Measurements from ENCODE around the gene HAND2. TPM values are rescaled to one million over a fixed set of nuclear protein-coding genes. Genes with fewer than 3 reads are reported as not detected.

The HAND2 gene
- total RNA-seq, 2 experiments from 2014 or later, result not detected

DNA sequence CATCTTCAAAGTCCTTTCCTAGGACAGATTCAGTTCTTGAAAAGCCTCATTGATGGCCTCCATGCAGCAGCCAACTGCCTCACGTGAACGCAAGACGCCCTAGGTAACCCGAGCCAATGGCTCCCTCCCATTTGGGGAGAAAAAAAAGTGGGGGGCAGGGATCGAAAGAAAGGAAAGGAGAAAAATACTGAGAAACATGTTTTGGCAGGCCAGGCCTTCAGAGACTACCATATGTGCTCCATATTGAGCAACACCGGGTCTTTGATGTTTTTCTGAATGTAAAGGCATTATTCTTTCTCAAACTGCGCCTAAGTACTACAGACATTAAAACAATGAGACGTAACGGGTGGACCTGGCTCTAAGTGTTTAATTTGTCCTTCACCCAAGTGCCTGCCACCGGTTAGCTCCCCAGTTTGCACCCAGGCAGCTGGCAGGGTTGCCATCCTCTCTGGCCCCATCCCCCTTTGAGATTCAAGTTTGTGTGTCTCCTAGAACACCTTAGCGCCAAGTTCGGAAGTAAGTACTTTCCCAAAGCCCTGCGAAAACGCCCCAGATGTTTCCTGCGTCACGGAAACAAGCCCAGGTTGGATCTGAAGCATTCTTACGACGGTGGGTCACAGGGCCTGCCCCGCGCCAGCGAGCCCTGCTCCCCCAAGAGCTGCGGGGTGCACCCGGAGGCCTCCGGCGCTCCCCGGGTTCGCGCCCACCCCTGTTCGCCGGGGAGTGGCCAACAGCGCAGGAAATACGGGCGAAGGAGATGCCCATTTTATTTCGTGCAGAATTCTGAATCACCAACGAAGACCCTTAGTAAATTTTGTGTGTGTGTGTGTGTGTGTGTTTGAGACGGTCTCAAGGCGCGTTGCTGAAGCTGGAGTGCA is 30.1 kb downstream of the HAND2 start:
- H3K4me3 Mint-ChIP-seq, result no peak overlapping the region
- peaks cover 2% of the 10 kb centered on the region for H3K36me3 Mint-ChIP-seq
- H3K9me3 Mint-ChIP-seq (ENCODE audit: low read depth), result no peaks in the 10 kb centered on the region
- no peak overlapping the region for H3K27ac Mint-ChIP-seq
- DNase-seq, result no peak
- CTCF ChIA-PET, result interaction anchor here (1.7 kb wide), 1 partner anchor 79 kb away, joined by 5 read pairs; no protein-coding TSS in a partner anchor
- H3K27me3 Mint-ChIP-seq, result peaks cover 68% of the 10 kb centered on the region
- ATAC-seq, result no peak
- peaks cover 5% of the 10 kb centered on the region for H3K4me1 Mint-ChIP-seq

- DNase-seq (no peak), ATAC-seq (no peak)
- Mint-ChIP-seq H3K4me3 (no peak overlapping the region), H3K4me1 (peaks cover 13% of the 10 kb centered on the region), H3K36me3 (peaks cover 2% of the 10 kb centered on the region), H3K9me3 (ENCODE audit: low read depth) (no peaks in the 10 kb centered on the region), H3K27me3 (peaks cover 67% of the 10 kb centered on the region), H3K27ac (no peak overlapping the region)
- CTCF ChIA-PET, result no interaction called here
These were observed 31.3 kb downstream of the HAND2 start for GRCh38 chr4:173498771-173499170.

DNA sequence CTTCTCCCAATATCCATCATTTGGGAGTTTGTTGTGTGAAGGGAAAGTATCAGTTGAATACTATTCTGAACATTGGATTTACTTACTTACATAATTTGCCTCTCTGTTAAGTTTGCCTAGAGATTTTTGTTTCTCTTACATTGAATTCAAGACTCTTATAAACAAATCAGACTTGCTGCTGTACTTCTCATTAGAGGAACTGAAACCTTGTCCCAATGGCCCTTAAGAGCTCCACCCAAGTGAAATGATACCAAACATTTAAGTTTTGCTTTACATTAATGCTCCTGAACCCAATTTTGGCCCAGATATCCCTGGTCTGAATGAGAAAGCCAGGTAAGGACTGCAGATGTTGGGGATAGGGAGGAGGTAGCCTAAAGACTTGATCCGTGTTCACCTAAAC is 32.0 kb downstream of the HAND2 start:
- H3K27me3 Mint-ChIP-seq, result peaks cover 59% of the 10 kb centered on the region
- H3K4me1 Mint-ChIP-seq, result peaks cover 13% of the 10 kb centered on the region
- CTCF ChIA-PET, result interaction anchor here (2.9 kb wide), 1 partner anchor 78 kb away, joined by 18 read pairs; no protein-coding TSS in a partner anchor
- H3K36me3 Mint-ChIP-seq, result peaks cover 2% of the 10 kb centered on the region
- no peak overlapping the region for H3K4me3 Mint-ChIP-seq
- no peak overlapping the region for H3K27ac Mint-ChIP-seq
- DNase-seq (no peak), ATAC-seq (no peak)
- H3K9me3 Mint-ChIP-seq (ENCODE audit: low read depth), result no peaks in the 10 kb centered on the region

DNA sequence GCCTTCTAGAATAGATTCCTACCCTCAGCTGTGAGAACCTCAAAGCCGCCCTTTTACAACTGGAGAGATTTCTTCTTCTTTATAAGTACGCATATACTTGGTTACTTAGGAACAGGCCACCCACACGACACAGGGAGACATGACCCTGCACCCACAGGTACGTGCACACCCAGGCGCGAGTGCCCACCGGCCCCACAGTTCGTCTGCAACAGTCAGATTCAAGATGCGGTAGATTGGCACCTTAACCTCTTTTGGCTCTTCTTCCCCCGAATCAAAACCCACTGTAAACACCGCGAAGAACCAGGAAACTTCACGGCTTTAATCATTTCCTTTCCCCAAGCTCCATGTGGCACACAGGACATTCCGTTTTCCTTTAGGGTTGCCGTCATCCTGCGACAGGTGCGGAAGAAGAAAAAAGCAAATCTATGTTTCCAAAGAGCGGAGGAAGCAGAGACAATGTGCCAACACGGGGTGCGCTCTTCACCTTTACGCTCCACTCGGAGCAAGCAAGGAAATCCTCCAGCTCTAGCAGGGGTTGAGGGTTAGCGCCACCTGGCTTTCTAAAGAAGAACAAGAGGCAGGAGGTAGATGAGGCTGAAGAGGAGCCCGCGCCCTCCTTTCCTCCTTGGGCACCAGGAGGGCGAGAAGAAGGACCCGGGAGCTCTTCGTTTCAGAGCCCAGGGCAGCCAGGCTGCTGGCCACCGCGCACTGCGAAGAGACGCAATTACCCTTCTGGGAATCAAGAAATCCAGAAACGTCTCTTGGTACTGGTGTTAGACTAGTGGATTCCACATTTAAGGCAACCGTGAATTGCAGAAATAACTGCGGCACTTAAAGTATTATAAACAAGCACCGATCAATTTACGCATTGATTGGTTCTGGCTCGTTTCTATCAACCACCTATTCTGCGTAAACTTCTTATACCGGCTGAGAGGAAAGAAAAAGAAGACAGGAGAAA is 35.7 kb downstream of the HAND2 start:
- Mint-ChIP-seq H3K4me1 (peaks cover 15% of the 10 kb centered on the region), H3K27ac (no peak overlapping the region), H3K36me3 (no peaks in the 10 kb centered on the region), H3K27me3 (peaks cover 33% of the 10 kb centered on the region), H3K9me3 (ENCODE audit: low read depth) (no peaks in the 10 kb centered on the region), H3K4me3 (peak overlapping the region; percentile 73)
- ATAC-seq (peak; percentile 99), DNase-seq (peak; percentile 75)
- CTCF ChIA-PET, result interaction anchor here (1.1 to 1.6 kb wide), 16 partner anchors 12 to 481 kb away, joined by 3 to 62 read pairs (median 5); no protein-coding TSS in a partner anchor

- Mint-ChIP-seq H3K27me3 (peaks cover 25% of the 10 kb centered on the region), H3K36me3 (no peaks in the 10 kb centered on the region), H3K4me3 (no peak overlapping the region), H3K9me3 (ENCODE audit: low read depth) (no peaks in the 10 kb centered on the region), H3K4me1 (peaks cover 15% of the 10 kb centered on the region), H3K27ac (no peak overlapping the region)
- ATAC-seq (no peak), DNase-seq (no peak)
- CTCF ChIA-PET, result no interaction called here
These were observed 37.0 kb downstream of the HAND2 start for GRCh38 chr4:173493041-173493440.

DNA sequence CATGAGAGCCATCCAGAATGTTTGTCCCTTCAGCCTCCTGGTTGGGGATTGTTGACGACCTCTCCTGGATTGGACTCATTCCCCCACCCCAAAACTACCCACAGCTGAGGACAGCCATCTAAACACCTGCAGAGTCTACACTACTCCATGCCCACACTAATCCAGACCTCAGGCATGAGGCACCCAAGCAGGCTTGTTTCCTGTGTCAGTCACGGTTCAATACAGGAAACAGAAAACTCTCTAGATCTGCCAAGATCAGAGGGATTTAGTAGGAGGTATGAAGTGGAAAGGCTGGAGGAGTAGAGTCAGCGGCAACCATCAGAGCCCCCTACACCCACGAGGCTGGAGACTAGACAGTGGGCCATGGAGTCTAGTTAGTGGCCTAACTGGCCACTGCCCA is 37.7 kb downstream of the HAND2 start:
- H3K36me3 Mint-ChIP-seq, result no peaks in the 10 kb centered on the region
- DNase-seq (no peak), ATAC-seq (no peak)
- peaks cover 15% of the 10 kb centered on the region for H3K4me1 Mint-ChIP-seq
- peaks cover 22% of the 10 kb centered on the region for H3K27me3 Mint-ChIP-seq
- no peak overlapping the region for H3K4me3 Mint-ChIP-seq
- H3K9me3 Mint-ChIP-seq (ENCODE audit: low read depth), result no peaks in the 10 kb centered on the region
- H3K27ac Mint-ChIP-seq, result no peak overlapping the region
- CTCF ChIA-PET, result interaction anchor here (1.3 kb wide), 1 partner anchor 72 kb away, joined by 3 read pairs; no protein-coding TSS in a partner anchor

- Mint-ChIP-seq H3K27ac (no peak overlapping the region), H3K36me3 (no peaks in the 10 kb centered on the region), H3K4me1 (peaks cover 15% of the 10 kb centered on the region), H3K4me3 (no peak overlapping the region), H3K27me3 (peaks cover 14% of the 10 kb centered on the region), H3K9me3 (ENCODE audit: low read depth) (no peaks in the 10 kb centered on the region)
- DNase-seq (no peak), ATAC-seq (no peak)
- CTCF ChIA-PET, result interaction anchor here (0.8 to 1.2 kb wide), 2 partner anchors 14 to 69 kb away, joined by 3 read pairs; no protein-coding TSS in a partner anchor
These were observed 39.1 kb downstream of the HAND2 start for GRCh38 chr4:173490817-173491528.

DNA sequence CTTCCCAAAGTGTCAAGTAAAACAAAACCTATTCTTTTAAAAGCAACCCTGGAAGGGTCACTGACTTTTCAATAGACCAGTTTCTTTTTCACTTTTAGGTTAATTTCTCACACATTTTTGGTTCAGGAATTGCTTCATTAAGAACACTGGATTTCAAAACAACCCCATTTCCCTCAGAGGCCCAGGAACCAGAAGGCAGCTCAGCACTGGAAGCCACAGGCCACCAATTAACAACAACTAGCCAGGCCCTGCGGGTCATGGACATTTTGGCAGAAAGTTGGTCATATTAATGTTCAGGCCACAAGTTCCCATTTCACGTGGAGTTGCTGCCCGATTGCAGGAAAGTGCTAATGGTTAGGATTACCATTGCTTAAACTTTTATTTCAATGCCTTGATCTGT is 39.8 kb downstream of the HAND2 start:
- CTCF ChIA-PET, result interaction anchor here (1.1 kb wide), 1 partner anchor 70 kb away, joined by 4 read pairs; no protein-coding TSS in a partner anchor
- Mint-ChIP-seq H3K27ac (no peak overlapping the region), H3K27me3 (peaks cover 9% of the 10 kb centered on the region), H3K9me3 (ENCODE audit: low read depth) (no peaks in the 10 kb centered on the region), H3K4me3 (no peak overlapping the region), H3K4me1 (peaks cover 15% of the 10 kb centered on the region), H3K36me3 (no peaks in the 10 kb centered on the region)
- ATAC-seq, result no peak
- DNase-seq, result no peak

DNA sequence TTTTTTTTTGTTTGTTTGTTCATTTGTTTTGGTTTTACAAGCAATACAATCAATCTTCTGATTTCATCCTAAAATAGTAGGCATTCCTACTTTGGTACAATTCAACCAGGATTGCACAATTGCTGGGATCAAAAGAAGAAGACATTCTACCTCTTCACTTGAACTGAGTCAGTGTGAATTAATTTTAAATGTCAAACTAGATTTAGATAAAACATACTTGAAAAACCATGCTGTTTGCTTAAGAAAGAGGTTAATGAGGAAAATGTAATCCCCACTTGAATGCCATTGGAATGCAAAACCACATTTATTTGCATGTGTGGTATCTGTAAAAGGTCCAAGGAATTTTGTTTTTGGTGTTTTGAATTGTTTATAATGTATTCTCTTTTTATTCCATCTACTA is 40.5 kb downstream of the HAND2 start:
- H3K4me3 Mint-ChIP-seq, result no peak overlapping the region
- no peak overlapping the region for H3K27ac Mint-ChIP-seq
- peaks cover 13% of the 10 kb centered on the region for H3K4me1 Mint-ChIP-seq
- ATAC-seq (no peak), DNase-seq (no peak)
- H3K9me3 Mint-ChIP-seq (ENCODE audit: low read depth), result no peaks in the 10 kb centered on the region
- H3K27me3 Mint-ChIP-seq, result peaks cover 6% of the 10 kb centered on the region
- H3K36me3 Mint-ChIP-seq, result no peaks in the 10 kb centered on the region
- CTCF ChIA-PET, result interaction anchor here (1.1 kb wide), 1 partner anchor 69 kb away, joined by 4 read pairs; no protein-coding TSS in a partner anchor

DNA sequence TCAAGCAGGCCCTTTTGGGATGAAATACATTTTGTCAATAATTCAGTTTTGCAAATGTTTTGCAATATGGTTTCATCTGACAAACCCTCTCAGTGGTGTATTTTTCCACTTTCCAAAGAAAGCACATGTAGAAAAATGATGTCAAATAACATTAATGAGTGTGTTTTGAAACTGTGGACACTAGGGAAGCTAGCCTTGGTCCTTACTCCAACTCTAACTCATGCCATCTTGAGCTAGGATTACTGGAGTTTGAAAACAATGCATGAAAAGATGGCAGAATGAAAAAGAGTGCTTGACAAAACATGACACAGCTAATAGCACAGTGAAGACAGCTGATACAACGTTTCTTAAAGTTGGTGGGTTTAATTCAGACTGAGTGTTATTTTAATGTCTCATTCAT is 41.4 kb downstream of the HAND2 start:
- ATAC-seq (no peak), DNase-seq (no peak)
- CTCF ChIA-PET, result no interaction called here
- no peak overlapping the region for H3K4me3 Mint-ChIP-seq
- H3K36me3 Mint-ChIP-seq, result no peaks in the 10 kb centered on the region
- no peak overlapping the region for H3K27ac Mint-ChIP-seq
- H3K9me3 Mint-ChIP-seq (ENCODE audit: low read depth), result no peaks in the 10 kb centered on the region
- no peaks in the 10 kb centered on the region for H3K27me3 Mint-ChIP-seq
- H3K4me1 Mint-ChIP-seq, result peaks cover 7% of the 10 kb centered on the region

DNA sequence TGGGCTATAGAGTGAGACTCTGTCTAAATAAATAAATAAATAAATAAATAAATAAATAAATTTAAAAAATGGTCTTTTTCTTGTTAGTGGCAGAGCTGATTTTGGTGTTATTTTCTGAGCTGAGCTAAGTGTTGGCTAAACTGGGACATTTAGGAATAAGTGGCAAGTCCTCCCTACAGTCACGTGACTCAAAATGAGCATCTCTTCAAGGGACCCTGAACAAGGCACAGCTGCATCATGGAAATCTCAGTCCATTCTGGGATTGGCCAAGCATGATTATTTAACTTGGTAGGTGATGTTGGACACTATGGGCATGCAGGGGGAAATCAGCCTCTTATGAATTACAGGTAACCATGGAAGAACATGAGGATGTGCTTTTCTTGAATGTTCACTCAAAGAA is 42.0 kb downstream of the HAND2 start:
- Mint-ChIP-seq H3K4me3 (no peak overlapping the region), H3K36me3 (no peaks in the 10 kb centered on the region), H3K27me3 (no peaks in the 10 kb centered on the region), H3K4me1 (peaks cover 7% of the 10 kb centered on the region), H3K27ac (no peak overlapping the region), H3K9me3 (ENCODE audit: low read depth) (no peaks in the 10 kb centered on the region)
- CTCF ChIA-PET, result interaction anchor here (1.0 kb wide), 1 partner anchor 68 kb away, joined by 5 read pairs; no protein-coding TSS in a partner anchor
- DNase-seq (no peak), ATAC-seq (no peak)

DNA sequence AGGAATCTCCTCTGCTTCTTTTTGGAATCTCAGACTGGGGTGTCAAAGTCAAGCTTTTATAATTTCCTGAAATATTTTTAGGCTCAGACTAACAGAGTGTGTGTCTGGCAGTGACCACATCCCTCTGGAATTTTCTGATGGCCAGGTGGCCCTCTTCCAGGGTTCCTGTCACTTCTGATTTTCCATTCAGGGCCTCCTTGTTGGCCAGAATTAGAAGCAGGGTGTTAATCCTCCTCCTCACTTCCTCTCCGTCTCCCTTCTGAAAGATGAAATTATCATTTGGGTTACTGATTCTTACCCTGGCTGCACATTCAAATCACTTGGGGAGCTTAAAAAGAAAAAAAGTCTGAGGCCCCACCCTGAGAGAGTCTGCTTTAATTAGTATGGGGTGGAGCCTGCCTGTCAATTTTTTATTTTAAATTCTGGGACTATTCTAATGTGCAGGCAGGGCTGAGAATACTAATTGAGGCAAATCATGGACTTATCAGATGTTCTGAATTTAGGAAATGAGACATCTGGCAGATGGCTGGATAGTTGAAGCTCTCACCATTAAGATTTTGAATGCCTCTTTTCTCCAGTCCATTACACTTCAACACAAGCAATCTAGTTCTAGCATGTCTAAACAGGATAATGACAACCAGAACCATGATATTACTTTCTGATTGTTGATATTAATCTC is 43.2 kb downstream of the HAND2 start:
- no peak for ATAC-seq
- Mint-ChIP-seq H3K9me3 (ENCODE audit: low read depth) (no peaks in the 10 kb centered on the region), H3K4me1 (peaks cover 5% of the 10 kb centered on the region), H3K27ac (no peak overlapping the region), H3K27me3 (no peaks in the 10 kb centered on the region), H3K4me3 (no peak overlapping the region), H3K36me3 (no peaks in the 10 kb centered on the region)
- CTCF ChIA-PET, result interaction anchor here (1.0 kb wide), 1 partner anchor 66 kb away, joined by 5 read pairs; no protein-coding TSS in a partner anchor
- no peak for DNase-seq
